HepG2 (cell line): ENCODE results near the gene URM1. TPM values are rescaled to one million over a fixed set of nuclear protein-coding genes. Genes with fewer than 3 reads are reported as not detected.

Source experiments
- KLF11 ChIP-seq: IDR thresholded peaks from 2 replicates; pipeline ENCODE4 v1.6.1; 2016; ENCODE audit warnings: missing compliant biosample characterization
- MIER2 ChIP-seq: IDR thresholded peaks from 2 replicates; pipeline ENCODE4 v1.6.1; 2016; ENCODE audit warnings: missing biosample characterization, missing genetic modification reagents
- MXD3 ChIP-seq: IDR thresholded peaks from 2 replicates; pipeline ENCODE4 v1.6.1; 2016; ENCODE audit warnings: mild to moderate bottlenecking, missing biosample characterization, missing genetic modification reagents
- PREB ChIP-seq: sonication (generic); formaldehyde crosslinking; IDR thresholded peaks from 2 replicates; pipeline ENCODE4 v1.4.0; 2020; ENCODE audit warnings: missing genetic modification reagents
- TGIF2 ChIP-seq: IDR thresholded peaks from 2 replicates; pipeline ENCODE4 v1.6.1; 2016; ENCODE audit warnings: control low read depth, missing compliant biosample characterization
- TP53 ChIP-seq: sonication (generic); formaldehyde crosslinking; conservative IDR thresholded peaks from 2 replicates; pipeline ENCODE4 v1.4.0; 2020; ENCODE audit warnings: missing genetic modification reagents
- ZFP82 ChIP-seq: sonication (generic); formaldehyde crosslinking; IDR thresholded peaks from 2 replicates; pipeline ENCODE4 v1.5.1; 2020; ENCODE audit warnings: mild to moderate bottlenecking, missing genetic modification reagents, borderline replicate concordance
- ZFP91 ChIP-seq: sonication (generic); formaldehyde crosslinking; IDR thresholded peaks from 2 replicates; pipeline ENCODE4 v1.9.0; 2022; ENCODE audit warnings: missing genetic modification reagents, mild to moderate bottlenecking, borderline replicate concordance
- ZNF329 ChIP-seq: sonication (generic); formaldehyde crosslinking; IDR thresholded peaks from 2 replicates; pipeline ENCODE4 v1.9.0; 2021; ENCODE audit warnings: low read depth, mild to moderate bottlenecking, missing genetic modification reagents
- ZNF879 ChIP-seq: sonication (generic); formaldehyde crosslinking; IDR thresholded peaks from 2 replicates; pipeline ENCODE4 v1.8.1; 2023; ENCODE audit warnings: missing genetic modification reagents
- polyA plus RNA-seq, 8 experiments: library from polyadenylated mRNA; depleted of rRNA in 3 of 8; stranded (reverse) in 7 of 8; unstranded in 1 of 8; fragments of >200 nt; fragmentation: Illumina TruSeq in 4 of 8; extraction: Trizol in 4 of 8; gene quantifications; 2 replicates each; pipeline versions ENCODE4 v1.2.1 to v1.2.3, GENCODE V29; 2011 to 2016; ENCODE audit warnings: low read depth in 4 of 8, missing spikeins in 1 of 8, mixed read lengths in 1 of 8; ENCODE audit not compliant: insufficient read depth in 1 of 8
- total RNA-seq, 5 experiments: library from RNA; depleted of rRNA; stranded (reverse); fragments of >200 nt; fragmentation: Illumina TruSeq; extraction: Trizol; gene quantifications; 2 replicates each; pipeline ENCODE4 v1.2.3, GENCODE V29; 2016; ENCODE audit warnings: low read depth in 1 of 5
- TF ChIP-seq, protein P1 (sequence below): IDR thresholded peaks from 2 replicates; pipeline ENCODE4 v1.4.0; 2020; ENCODE audit warnings: mild to moderate bottlenecking, missing genetic modification reagents
- TF ChIP-seq, protein P2 (sequence below): sonication (generic); formaldehyde crosslinking; IDR thresholded peaks from 2 replicates; pipeline ENCODE4 v1.4.0; 2020; ENCODE audit warnings: low read depth, mild to moderate bottlenecking, missing genetic modification reagents
- TF ChIP-seq, protein P3 (sequence below): sonication (generic); formaldehyde crosslinking; IDR thresholded peaks from 2 replicates; pipeline ENCODE4 v1.8.1; 2023; ENCODE audit warnings: missing genetic modification reagents, mild to moderate bottlenecking, borderline replicate concordance
- TF ChIP-seq, protein P4 (sequence below): sonication (generic); formaldehyde crosslinking; IDR thresholded peaks from 2 replicates; pipeline ENCODE4 v1.5.1; 2020; ENCODE audit warnings: missing genetic modification reagents, mild to moderate bottlenecking, borderline replicate concordance
- TF ChIP-seq, protein P5 (sequence below): sonication (generic); formaldehyde crosslinking; IDR thresholded peaks from 2 replicates; pipeline ENCODE4 v1.8.0; 2023; ENCODE audit warnings: mild to moderate bottlenecking, missing genetic modification reagents

URM1 gene
- total and polyA plus RNA-seq, 2 of the 13 experiments (the other 11 are each of a cell fraction or from before 2014, with no cell fraction given): 37.1 to 41.3 TPM

GRCh38 chr9:128361986-128362646, 9.1 kb upstream of the URM1 start (continued):
- TF ChIP-seq, protein P1, sequence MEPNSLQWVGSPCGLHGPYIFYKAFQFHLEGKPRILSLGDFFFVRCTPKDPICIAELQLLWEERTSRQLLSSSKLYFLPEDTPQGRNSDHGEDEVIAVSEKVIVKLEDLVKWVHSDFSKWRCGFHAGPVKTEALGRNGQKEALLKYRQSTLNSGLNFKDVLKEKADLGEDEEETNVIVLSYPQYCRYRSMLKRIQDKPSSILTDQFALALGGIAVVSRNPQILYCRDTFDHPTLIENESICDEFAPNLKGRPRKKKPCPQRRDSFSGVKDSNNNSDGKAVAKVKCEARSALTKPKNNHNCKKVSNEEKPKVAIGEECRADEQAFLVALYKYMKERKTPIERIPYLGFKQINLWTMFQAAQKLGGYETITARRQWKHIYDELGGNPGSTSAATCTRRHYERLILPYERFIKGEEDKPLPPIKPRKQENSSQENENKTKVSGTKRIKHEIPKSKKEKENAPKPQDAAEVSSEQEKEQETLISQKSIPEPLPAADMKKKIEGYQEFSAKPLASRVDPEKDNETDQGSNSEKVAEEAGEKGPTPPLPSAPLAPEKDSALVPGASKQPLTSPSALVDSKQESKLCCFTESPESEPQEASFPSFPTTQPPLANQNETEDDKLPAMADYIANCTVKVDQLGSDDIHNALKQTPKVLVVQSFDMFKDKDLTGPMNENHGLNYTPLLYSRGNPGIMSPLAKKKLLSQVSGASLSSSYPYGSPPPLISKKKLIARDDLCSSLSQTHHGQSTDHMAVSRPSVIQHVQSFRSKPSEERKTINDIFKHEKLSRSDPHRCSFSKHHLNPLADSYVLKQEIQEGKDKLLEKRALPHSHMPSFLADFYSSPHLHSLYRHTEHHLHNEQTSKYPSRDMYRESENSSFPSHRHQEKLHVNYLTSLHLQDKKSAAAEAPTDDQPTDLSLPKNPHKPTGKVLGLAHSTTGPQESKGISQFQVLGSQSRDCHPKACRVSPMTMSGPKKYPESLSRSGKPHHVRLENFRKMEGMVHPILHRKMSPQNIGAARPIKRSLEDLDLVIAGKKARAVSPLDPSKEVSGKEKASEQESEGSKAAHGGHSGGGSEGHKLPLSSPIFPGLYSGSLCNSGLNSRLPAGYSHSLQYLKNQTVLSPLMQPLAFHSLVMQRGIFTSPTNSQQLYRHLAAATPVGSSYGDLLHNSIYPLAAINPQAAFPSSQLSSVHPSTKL (CRISPR knock-in tag): 0 out of 2 replicates have a peak, but pooled peaks have one; percentile 12
- TF ChIP-seq ZFP82 (CRISPR knock-in tag) (no peak), TP53 (no peak), MXD3 (CRISPR knock-in tag) (peak; percentile 25; the same call in 1 of the 2 replicates), ZNF879 (CRISPR knock-in tag) (no peak), ZNF329 (no peak), MIER2 (no peak), KLF11 (CRISPR knock-in tag) (no peak), TGIF2 (CRISPR knock-in tag) (no peak), ZFP91 (CRISPR knock-in tag) (peak; percentile 67; the same call in 1 of the 2 replicates), PREB (CRISPR knock-in tag) (no peak)
- TF ChIP-seq, protein P2, sequence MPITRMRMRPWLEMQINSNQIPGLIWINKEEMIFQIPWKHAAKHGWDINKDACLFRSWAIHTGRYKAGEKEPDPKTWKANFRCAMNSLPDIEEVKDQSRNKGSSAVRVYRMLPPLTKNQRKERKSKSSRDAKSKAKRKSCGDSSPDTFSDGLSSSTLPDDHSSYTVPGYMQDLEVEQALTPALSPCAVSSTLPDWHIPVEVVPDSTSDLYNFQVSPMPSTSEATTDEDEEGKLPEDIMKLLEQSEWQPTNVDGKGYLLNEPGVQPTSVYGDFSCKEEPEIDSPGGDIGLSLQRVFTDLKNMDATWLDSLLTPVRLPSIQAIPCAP (CRISPR knock-in tag): no peak
- TF ChIP-seq, protein P3, sequence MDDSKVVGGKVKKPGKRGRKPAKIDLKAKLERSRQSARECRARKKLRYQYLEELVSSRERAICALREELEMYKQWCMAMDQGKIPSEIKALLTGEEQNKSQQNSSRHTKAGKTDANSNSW (CRISPR knock-in tag): no peak
- TF ChIP-seq, protein P4, sequence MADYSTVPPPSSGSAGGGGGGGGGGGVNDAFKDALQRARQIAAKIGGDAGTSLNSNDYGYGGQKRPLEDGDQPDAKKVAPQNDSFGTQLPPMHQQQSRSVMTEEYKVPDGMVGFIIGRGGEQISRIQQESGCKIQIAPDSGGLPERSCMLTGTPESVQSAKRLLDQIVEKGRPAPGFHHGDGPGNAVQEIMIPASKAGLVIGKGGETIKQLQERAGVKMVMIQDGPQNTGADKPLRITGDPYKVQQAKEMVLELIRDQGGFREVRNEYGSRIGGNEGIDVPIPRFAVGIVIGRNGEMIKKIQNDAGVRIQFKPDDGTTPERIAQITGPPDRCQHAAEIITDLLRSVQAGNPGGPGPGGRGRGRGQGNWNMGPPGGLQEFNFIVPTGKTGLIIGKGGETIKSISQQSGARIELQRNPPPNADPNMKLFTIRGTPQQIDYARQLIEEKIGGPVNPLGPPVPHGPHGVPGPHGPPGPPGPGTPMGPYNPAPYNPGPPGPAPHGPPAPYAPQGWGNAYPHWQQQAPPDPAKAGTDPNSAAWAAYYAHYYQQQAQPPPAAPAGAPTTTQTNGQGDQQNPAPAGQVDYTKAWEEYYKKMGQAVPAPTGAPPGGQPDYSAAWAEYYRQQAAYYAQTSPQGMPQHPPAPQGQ (CRISPR knock-in tag): no peak
- TF ChIP-seq, protein P5, sequence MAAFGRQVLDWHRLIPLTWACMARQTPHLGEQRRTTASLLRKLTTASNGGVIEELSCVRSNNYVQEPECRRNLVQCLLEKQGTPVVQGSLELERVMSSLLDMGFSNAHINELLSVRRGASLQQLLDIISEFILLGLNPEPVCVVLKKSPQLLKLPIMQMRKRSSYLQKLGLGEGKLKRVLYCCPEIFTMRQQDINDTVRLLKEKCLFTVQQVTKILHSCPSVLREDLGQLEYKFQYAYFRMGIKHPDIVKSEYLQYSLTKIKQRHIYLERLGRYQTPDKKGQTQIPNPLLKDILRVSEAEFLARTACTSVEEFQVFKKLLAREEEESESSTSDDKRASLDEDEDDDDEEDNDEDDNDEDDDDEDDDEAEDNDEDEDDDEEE (CRISPR knock-in tag): no peak
